Mesothelial cell of epicardium (in vitro differentiated cells): ENCODE data around the gene EYS. TPM values are rescaled to one million over a fixed set of nuclear protein-coding genes. Genes with fewer than 3 reads are reported as not detected.

Experiments
- DNase-seq, 2 experiments: peaks; one replicate each; pipeline ENCODE4 v3.0.0; 2021; ENCODE audit warnings: low spot score in 2 of 2; ENCODE audit not compliant: unreplicated experiment in 2 of 2
- H3K27ac Mint-ChIP-seq: 2 replicates; pipeline ENCODE4 v1.8.0; 2021; ENCODE audit warnings: mixed read lengths
- H3K27me3 Mint-ChIP-seq: 2 replicates; pipeline ENCODE4 v1.8.0; 2021; ENCODE audit warnings: low read depth, mixed read lengths
- H3K36me3 Mint-ChIP-seq: 2 replicates; pipeline ENCODE4 v1.8.0; 2021; ENCODE audit warnings: mixed read lengths
- H3K4me1 Mint-ChIP-seq: 2 replicates; pipeline ENCODE4 v1.8.0; 2021; ENCODE audit warnings: mixed read lengths
- H3K4me3 Mint-ChIP-seq: 2 replicates; pipeline ENCODE4 v1.8.0; 2021; ENCODE audit warnings: mild to moderate bottlenecking, moderate library complexity, mixed read lengths
- H3K9me3 Mint-ChIP-seq: 2 replicates; pipeline ENCODE4 v1.8.0; 2021; ENCODE audit warnings: mixed read lengths
- total RNA-seq: library from RNA; stranded (reverse); gene quantifications from 3 replicates; pipeline ENCODE4 v1.2.1, GENCODE V29; 2021
- TF ChIP-seq, protein P1 (sequence below): fragments of 200-600 bp; sonication (generic); IDR thresholded peaks from one replicate; pipeline ENCODE4 v1.5.0; 2021; ENCODE audit warnings: antibody characterized with exemption; ENCODE audit not compliant: unreplicated experiment

EYS gene
- total RNA-seq, 1 donor from 2014 or later: 0.69 TPM

DNA sequence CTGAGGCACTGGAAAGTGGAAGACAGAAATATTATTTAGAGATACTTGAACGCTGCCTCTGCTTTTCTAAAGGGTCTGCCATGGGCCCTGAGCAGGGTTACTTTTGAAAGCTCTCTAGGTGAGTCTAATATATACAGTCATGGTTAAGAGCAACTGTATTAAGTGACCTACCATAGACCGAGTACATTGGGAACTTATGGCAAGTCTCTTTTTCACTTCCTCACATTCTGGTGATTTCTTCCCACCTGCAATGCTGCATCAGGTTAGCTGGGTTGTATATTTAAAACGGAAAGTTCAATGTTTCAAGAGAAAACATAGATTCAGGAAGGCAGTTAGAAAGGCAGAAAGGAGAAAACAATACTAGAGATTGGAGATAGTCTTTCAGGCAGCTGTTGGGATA is 1916.7 kb downstream of the EYS start:
- TF ChIP-seq, protein P1, sequence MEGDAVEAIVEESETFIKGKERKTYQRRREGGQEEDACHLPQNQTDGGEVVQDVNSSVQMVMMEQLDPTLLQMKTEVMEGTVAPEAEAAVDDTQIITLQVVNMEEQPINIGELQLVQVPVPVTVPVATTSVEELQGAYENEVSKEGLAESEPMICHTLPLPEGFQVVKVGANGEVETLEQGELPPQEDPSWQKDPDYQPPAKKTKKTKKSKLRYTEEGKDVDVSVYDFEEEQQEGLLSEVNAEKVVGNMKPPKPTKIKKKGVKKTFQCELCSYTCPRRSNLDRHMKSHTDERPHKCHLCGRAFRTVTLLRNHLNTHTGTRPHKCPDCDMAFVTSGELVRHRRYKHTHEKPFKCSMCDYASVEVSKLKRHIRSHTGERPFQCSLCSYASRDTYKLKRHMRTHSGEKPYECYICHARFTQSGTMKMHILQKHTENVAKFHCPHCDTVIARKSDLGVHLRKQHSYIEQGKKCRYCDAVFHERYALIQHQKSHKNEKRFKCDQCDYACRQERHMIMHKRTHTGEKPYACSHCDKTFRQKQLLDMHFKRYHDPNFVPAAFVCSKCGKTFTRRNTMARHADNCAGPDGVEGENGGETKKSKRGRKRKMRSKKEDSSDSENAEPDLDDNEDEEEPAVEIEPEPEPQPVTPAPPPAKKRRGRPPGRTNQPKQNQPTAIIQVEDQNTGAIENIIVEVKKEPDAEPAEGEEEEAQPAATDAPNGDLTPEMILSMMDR: no peak
- Mint-ChIP-seq H3K4me3 (no peak overlapping the region), H3K27ac (no peak overlapping the region), H3K36me3 (no peaks in the 10 kb centered on the region), H3K4me1 (no peaks in the 10 kb centered on the region), H3K9me3 (no peaks in the 10 kb centered on the region), H3K27me3 (peaks cover 4% of the 10 kb centered on the region)
- no peak for DNase-seq

DNA sequence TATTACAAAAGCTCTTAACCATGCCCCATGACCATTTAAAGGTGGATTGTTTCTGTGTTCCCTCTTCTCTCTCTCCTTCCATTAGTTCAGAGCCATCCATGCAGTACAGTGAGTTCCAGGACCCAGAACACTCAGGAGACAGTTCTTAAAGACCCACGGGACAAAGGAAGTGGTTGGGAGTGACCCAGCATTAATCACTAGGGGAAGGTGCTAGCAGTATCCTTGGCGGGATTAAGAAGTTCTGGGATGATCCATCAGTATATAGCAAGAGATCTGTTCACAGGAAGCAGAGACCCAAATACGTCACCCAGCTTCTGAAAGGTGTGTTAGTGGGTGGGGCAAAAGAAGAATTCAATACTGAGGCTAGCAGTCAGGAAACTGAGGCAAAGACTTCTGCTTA is 1917.3 kb downstream of the EYS start:
- H3K36me3 Mint-ChIP-seq: no peaks in the 10 kb centered on the region
- no peaks in the 10 kb centered on the region for H3K4me1 Mint-ChIP-seq
- TF ChIP-seq, protein P1: no peak
- no peaks in the 10 kb centered on the region for H3K9me3 Mint-ChIP-seq
- no peak overlapping the region for H3K27ac Mint-ChIP-seq
- DNase-seq: no peak
- no peak overlapping the region for H3K4me3 Mint-ChIP-seq
- no peaks in the 10 kb centered on the region for H3K27me3 Mint-ChIP-seq

DNA sequence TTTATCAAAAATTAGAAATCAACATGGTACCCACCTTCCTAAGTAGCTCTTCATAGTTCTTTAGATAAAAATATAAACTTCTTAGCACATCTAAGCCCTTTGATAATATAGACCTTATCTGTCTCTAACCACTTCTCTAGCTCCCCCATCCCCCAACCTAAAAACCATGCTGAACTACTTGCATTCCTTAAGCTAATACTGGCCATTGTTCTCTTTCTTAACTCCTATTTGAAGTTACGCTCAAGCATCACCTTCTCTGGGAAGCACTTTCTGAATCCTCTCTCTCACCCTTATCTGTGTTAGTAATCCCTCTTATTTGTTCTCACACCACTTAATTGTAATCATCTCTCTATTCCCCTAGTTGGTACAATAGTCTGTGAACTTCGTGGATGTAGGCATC is 1918.5 kb downstream of the EYS start:
- no peak for DNase-seq
- H3K27ac Mint-ChIP-seq: no peak overlapping the region
- H3K9me3 Mint-ChIP-seq: no peaks in the 10 kb centered on the region
- TF ChIP-seq, protein P1: no peak
- H3K36me3 Mint-ChIP-seq: no peaks in the 10 kb centered on the region
- no peaks in the 10 kb centered on the region for H3K4me1 Mint-ChIP-seq
- no peaks in the 10 kb centered on the region for H3K27me3 Mint-ChIP-seq
- no peak overlapping the region for H3K4me3 Mint-ChIP-seq

- TF ChIP-seq, protein P1: no peak
- H3K4me3 Mint-ChIP-seq: no peak overlapping the region
These were observed 1920.0 kb downstream of the EYS start for GRCh38 chr6:63787021-63787420.

GRCh38 chr6:63785006-63785405 is 1922.0 kb downstream of the EYS start:
- Mint-ChIP-seq H3K36me3 (no peaks in the 10 kb centered on the region), H3K4me3 (no peak overlapping the region), H3K4me1 (no peaks in the 10 kb centered on the region), H3K9me3 (no peaks in the 10 kb centered on the region), H3K27ac (no peak overlapping the region), H3K27me3 (no peaks in the 10 kb centered on the region)
- no peak for DNase-seq
- TF ChIP-seq, protein P1: no peak

More at GRCh38 chr6:63787021-63787420, 1920.0 kb downstream of the EYS start:
- Mint-ChIP-seq H3K9me3 (no peaks in the 10 kb centered on the region), H3K36me3 (no peaks in the 10 kb centered on the region), H3K4me1 (no peaks in the 10 kb centered on the region), H3K27ac (no peak overlapping the region), H3K27me3 (no peaks in the 10 kb centered on the region)
- no peak for DNase-seq

GRCh38 chr6:63783096-63783495 is 1923.9 kb downstream of the EYS start:
- Mint-ChIP-seq H3K4me3 (no peak overlapping the region), H3K9me3 (no peaks in the 10 kb centered on the region), H3K27me3 (no peaks in the 10 kb centered on the region), H3K36me3 (no peaks in the 10 kb centered on the region), H3K4me1 (no peaks in the 10 kb centered on the region), H3K27ac (no peak overlapping the region)
- DNase-seq: no peak
- TF ChIP-seq, protein P1: no peak
